Liver (tissue), 3 donors: Measurements from ENCODE around the gene PCNX3.

Experiments
- CTCF ChIP-seq: fragments of 150-350 bp; IDR thresholded peaks from 2 replicates; pipeline ENCODE4 v1.5.1; 2017; ENCODE audit warnings: improper control_type of control experiment, low read depth, low read length; ENCODE audit not compliant: missing input control
- EGR1 ChIP-seq, 2 donors: IDR thresholded peaks; 2 replicates each; pipeline ENCODE4 v1.6.1; 2016 to 2018; ENCODE audit warnings: antibody characterized with exemption in 2 of 2, low read depth in 2 of 2
- FOXA1 ChIP-seq: IDR thresholded peaks from 2 replicates; pipeline ENCODE4 v1.6.1; 2016; ENCODE audit warnings: antibody characterized with exemption
- RAD21 ChIP-seq, 2 donors: IDR thresholded peaks; 2 replicates each; pipeline ENCODE4 v1.6.1; 2016; ENCODE audit warnings: antibody characterized with exemption in 2 of 2, mild to moderate bottlenecking in 2 of 2
- RXRA ChIP-seq, 2 donors: IDR thresholded peaks; 2 replicates each; pipeline ENCODE4 v1.6.1; 2017 to 2018; ENCODE audit warnings: antibody characterized with exemption in 2 of 2, mild to moderate bottlenecking in 1 of 2
- SP1 ChIP-seq: IDR thresholded peaks from 2 replicates; pipeline ENCODE4 v1.6.1; 2018; ENCODE audit warnings: antibody characterized with exemption, mild to moderate bottlenecking
- TAF1 ChIP-seq: conservative IDR thresholded peaks from 2 replicates; pipeline ENCODE4 v1.6.1; 2016; ENCODE audit warnings: antibody characterized with exemption, mild to moderate bottlenecking
- YY1 ChIP-seq: IDR thresholded peaks from 2 replicates; pipeline ENCODE4 v1.6.1; 2016; ENCODE audit warnings: antibody characterized with exemption, mild to moderate bottlenecking
- ZBTB33 ChIP-seq: IDR thresholded peaks from 2 replicates; pipeline ENCODE4 v1.6.1; 2016; ENCODE audit warnings: antibody characterized with exemption
- TF ChIP-seq, protein P1 (sequence below): IDR thresholded peaks from 2 replicates; pipeline ENCODE4 v1.6.1; 2016; ENCODE audit warnings: antibody characterized with exemption
- donor health status: healthy.
- donor health status: healthy.

GRCh38 chr11:65615229-65615949 lies at the start of gene PCNX3:
- TF ChIP-seq CTCF (no peak), RAD21 (IDR thresholded peaks at IDR 0.05) (no peak), SP1 (peak; percentile 99), RXRA (IDR thresholded peaks at IDR 0.05) (peak; percentile 57 to 68), TAF1 (no peak), ZBTB33 (peak; percentile 94), FOXA1 (no peak), YY1 (peak; percentile 84), EGR1 (IDR thresholded peaks at IDR 0.05; ENCODE audit: low read depth in 2 of 2) (peak; percentile 60 to 73)
- TF ChIP-seq, protein P1, sequence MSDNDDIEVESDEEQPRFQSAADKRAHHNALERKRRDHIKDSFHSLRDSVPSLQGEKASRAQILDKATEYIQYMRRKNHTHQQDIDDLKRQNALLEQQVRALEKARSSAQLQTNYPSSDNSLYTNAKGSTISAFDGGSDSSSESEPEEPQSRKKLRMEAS, result peak; percentile 100
